Neutrophil (primary cell): ENCODE measurements around the gene ZP4.
A peak's percentile ranks its signal among the peaks of the same experiment; 100 is the strongest.

Experiments
- H3K27ac ChIP-seq: fragments of 200-600 bp; sonication (generic); 2 replicates; pipeline ENCODE4 v1.5.1; 2016; ENCODE audit warnings: mild to moderate bottlenecking, moderate library complexity
- H3K27me3 ChIP-seq: fragments of 200-600 bp; sonication (generic); 2 replicates; pipeline ENCODE4 v1.6.0; 2016; ENCODE audit warnings: mild to moderate bottlenecking
- H3K36me3 ChIP-seq: fragments of 200-600 bp; sonication (generic); 2 replicates; pipeline ENCODE4 v1.5.1; 2017
- H3K4me1 ChIP-seq, 2 experiments: fragments of 200-600 bp in 1 of 2; sonication (generic) in 1 of 2; 1 replicate in 1 of 2; 2 replicates in 1 of 2; pipeline versions ENCODE4 v1.5.1 to v1.6.1; 2013 to 2016; ENCODE audit warnings: low read depth in 1 of 2, low read length in 1 of 2, mild to moderate bottlenecking in 1 of 2, moderate library complexity in 1 of 2; ENCODE audit not compliant: control insufficient read depth in 1 of 2, insufficient read depth in 1 of 2
- H3K4me3 ChIP-seq, 2 experiments: fragments of 200-600 bp in 1 of 2; sonication (generic) in 1 of 2; 1 replicate in 1 of 2; 2 replicates in 1 of 2; pipeline ENCODE4 v1.5.1; 2013 to 2016; ENCODE audit warnings: low read depth in 1 of 2, low read length in 1 of 2, mild to moderate bottlenecking in 1 of 2, moderate library complexity in 1 of 2
- H3K9me3 ChIP-seq: fragments of 200-600 bp; sonication (generic); 2 replicates; pipeline ENCODE4 v1.5.1; 2016
- CTCF ChIP-seq: fragments of 200-600 bp; sonication (generic); IDR thresholded peaks from 2 replicates; pipeline ENCODE4 v1.5.1; 2016; ENCODE audit warnings: antibody characterized with exemption

The ZP4 gene

DNA sequence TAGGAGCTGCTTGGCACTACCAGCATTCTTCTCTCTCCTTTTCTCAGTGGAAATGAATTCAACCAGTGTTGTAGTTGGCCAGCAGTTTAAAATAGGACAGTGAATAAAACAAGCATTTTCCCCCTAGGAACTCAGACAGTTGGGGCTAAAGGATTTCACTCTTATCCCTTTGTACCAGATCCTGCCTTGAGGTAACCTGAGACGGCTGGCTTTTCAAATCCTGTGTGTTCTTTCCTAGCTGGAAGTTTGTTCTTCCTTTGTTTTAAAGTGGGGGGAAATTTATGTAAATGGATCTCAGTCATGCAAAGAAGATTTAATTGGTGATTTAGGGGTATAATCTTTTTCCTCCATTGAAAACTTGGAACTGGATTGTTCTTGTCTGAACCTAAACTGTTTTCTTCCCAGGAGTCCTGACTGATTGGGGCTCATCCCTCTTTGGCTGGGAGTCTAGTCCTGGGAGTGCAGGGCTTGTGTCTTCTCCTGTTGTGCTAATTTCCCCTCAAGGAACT, 23.3 kb downstream of the ZP4 start:
- Histone ChIP-seq H3K9me3 (no peaks in the 10 kb centered on the region), H3K36me3 (no peaks in the 10 kb centered on the region), H3K27me3 (peaks cover 3% of the 10 kb centered on the region), H3K4me1 (no peaks in the 10 kb centered on the region), H3K27ac (no peak overlapping the region), H3K4me3 (no peak overlapping the region)
- TF ChIP-seq CTCF: no peak

GRCh38 chr1:237864338-237865244, 26.1 kb downstream of the ZP4 start:
- no peak overlapping the region for H3K4me3 ChIP-seq
- H3K4me1 ChIP-seq: no peaks in the 10 kb centered on the region
- H3K36me3 ChIP-seq: no peaks in the 10 kb centered on the region
- peaks cover 3% of the 10 kb centered on the region for H3K27me3 ChIP-seq
- TF ChIP-seq CTCF: peak; percentile 17
- no peak overlapping the region for H3K27ac ChIP-seq
- H3K9me3 ChIP-seq: no peaks in the 10 kb centered on the region

GRCh38 chr1:237863234-237863633, 27.5 kb downstream of the ZP4 start:
- Histone ChIP-seq H3K27me3 (peaks cover 3% of the 10 kb centered on the region), H3K27ac (no peak overlapping the region)
- TF ChIP-seq CTCF: no peak

DNA sequence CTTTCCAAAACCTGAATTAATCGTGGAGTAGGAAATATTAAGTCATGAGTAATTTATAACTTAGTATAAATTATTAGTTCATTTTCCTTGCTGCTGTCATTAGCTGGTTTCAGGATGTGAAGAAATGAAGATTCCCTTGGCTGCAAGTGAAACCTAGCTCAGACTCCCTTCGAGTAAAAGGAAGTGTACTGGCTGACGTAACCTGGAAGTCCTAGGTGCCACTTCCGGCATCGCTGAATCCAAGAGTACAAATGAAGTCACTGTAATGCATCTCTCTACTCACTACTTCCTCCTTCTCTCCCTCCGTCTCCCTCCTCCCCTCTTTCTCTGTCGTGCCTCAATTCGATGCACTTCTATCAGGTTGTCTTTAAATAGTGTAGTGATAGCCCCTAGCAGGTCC, 28.8 kb downstream of the ZP4 start:
- H3K36me3 ChIP-seq: no peaks in the 10 kb centered on the region
- no peaks in the 10 kb centered on the region for H3K4me1 ChIP-seq
- no peaks in the 10 kb centered on the region for H3K9me3 ChIP-seq
- H3K27ac ChIP-seq: no peak overlapping the region
- H3K27me3 ChIP-seq: peaks cover 3% of the 10 kb centered on the region
- no peak for TF ChIP-seq CTCF
- no peak overlapping the region for H3K4me3 ChIP-seq

More at GRCh38 chr1:237863234-237863633, 27.5 kb downstream of the ZP4 start:
- Histone ChIP-seq H3K36me3 (no peaks in the 10 kb centered on the region), H3K4me3 (no peak overlapping the region), H3K4me1 (no peaks in the 10 kb centered on the region), H3K9me3 (no peaks in the 10 kb centered on the region)

- no peaks in the 10 kb centered on the region for H3K9me3 ChIP-seq
- H3K27me3 ChIP-seq: peaks cover 3% of the 10 kb centered on the region
- no peak overlapping the region for H3K4me3 ChIP-seq
- no peaks in the 10 kb centered on the region for H3K36me3 ChIP-seq
- no peaks in the 10 kb centered on the region for H3K4me1 ChIP-seq
- no peak overlapping the region for H3K27ac ChIP-seq
- TF ChIP-seq CTCF: no peak
Measured at GRCh38 chr1:237858992-237859391, 31.7 kb downstream of the ZP4 start.
